NCI-H2107 (cell line): ENCODE data around the gene NECTIN1.

Experiments
- DNase-seq: peaks from one replicate; lab custom pipeline; 2025; lab: John Stamatoyannopoulos, UW

NECTIN1 gene

GRCh38 chr11:119671051-119671450 is 57.9 kb downstream of the NECTIN1 start:
- no peak for DNase-seq

- DNase-seq, result no peak
Observed at GRCh38 chr11:119669487-119669886, 59.5 kb downstream of the NECTIN1 start.

- no peak for DNase-seq
Observed at GRCh38 chr11:119668676-119669075, 60.3 kb downstream of the NECTIN1 start.

GRCh38 chr11:119666463-119667131 is 62.4 kb downstream of the NECTIN1 start:
- no peak for DNase-seq

GRCh38 chr11:119666061-119666460 is 62.9 kb downstream of the NECTIN1 start:
- no peak for DNase-seq

- no peak for DNase-seq
Observed at GRCh38 chr11:119664701-119665420, 64.1 kb downstream of the NECTIN1 start.

- DNase-seq, result peak; percentile 84
Observed at GRCh38 chr11:119664063-119664572, 64.9 kb downstream of the NECTIN1 start.

- DNase-seq, result no peak
Observed at GRCh38 chr11:119663279-119663678, 65.7 kb downstream of the NECTIN1 start.

- DNase-seq, result no peak
Observed at GRCh38 chr11:119661226-119661625, 67.8 kb downstream of the NECTIN1 start.

- no peak for DNase-seq
Observed at GRCh38 chr11:119659971-119660723, 68.9 kb downstream of the NECTIN1 start.

GRCh38 chr11:119652907-119653659 is 75.9 kb downstream of the NECTIN1 start:
- DNase-seq, result no peak

GRCh38 chr11:119651802-119652584 is 77.0 kb downstream of the NECTIN1 start:
- no peak for DNase-seq

- DNase-seq, result no peak
Observed at GRCh38 chr11:119650251-119650650, 78.7 kb downstream of the NECTIN1 start.

GRCh38 chr11:119647254-119647653 is 81.7 kb downstream of the NECTIN1 start:
- no peak for DNase-seq

GRCh38 chr11:119645018-119645417 is 84.0 kb downstream of the NECTIN1 start:
- DNase-seq, result no peak

- DNase-seq, result no peak
Observed at GRCh38 chr11:119644502-119644901, 84.5 kb downstream of the NECTIN1 start.

- no peak for DNase-seq
Observed at GRCh38 chr11:119643876-119644225, 85.1 kb downstream of the NECTIN1 start.

- DNase-seq, result no peak
Observed at GRCh38 chr11:119643212-119643875, 85.7 kb downstream of the NECTIN1 start.

- no peak for DNase-seq
Observed at GRCh38 chr11:119641983-119642745, 86.8 kb downstream of the NECTIN1 start.

GRCh38 chr11:119640541-119640940 is 88.5 kb downstream of the NECTIN1 start:
- no peak for DNase-seq
